Fibroblast of pulmonary artery (primary cell): Measurements from ENCODE around the gene AGAP3.
A peak's percentile ranks its signal among the peaks of the same experiment; 100 is the strongest.

Experiments used
- DNase-seq: peaks from one replicate; pipeline ENCODE4 v3.0.0-alpha.2; 2010; ENCODE audit warnings: low read depth
- H3K4me3 ChIP-seq: replicated peaks from 2 replicates; pipeline ENCODE4 v1.5.1; 2011; ENCODE audit warnings: low read depth, mild to moderate bottlenecking, control low read depth, low read length, moderate library complexity
- TF ChIP-seq, protein P1 (sequence below): IDR thresholded peaks from 2 replicates; pipeline ENCODE4 v1.5.1; 2011; ENCODE audit warnings: mild to moderate bottlenecking, control low read depth, low read length, inconsistent platforms; ENCODE audit errors: missing control alignments

The AGAP3 gene

DNA sequence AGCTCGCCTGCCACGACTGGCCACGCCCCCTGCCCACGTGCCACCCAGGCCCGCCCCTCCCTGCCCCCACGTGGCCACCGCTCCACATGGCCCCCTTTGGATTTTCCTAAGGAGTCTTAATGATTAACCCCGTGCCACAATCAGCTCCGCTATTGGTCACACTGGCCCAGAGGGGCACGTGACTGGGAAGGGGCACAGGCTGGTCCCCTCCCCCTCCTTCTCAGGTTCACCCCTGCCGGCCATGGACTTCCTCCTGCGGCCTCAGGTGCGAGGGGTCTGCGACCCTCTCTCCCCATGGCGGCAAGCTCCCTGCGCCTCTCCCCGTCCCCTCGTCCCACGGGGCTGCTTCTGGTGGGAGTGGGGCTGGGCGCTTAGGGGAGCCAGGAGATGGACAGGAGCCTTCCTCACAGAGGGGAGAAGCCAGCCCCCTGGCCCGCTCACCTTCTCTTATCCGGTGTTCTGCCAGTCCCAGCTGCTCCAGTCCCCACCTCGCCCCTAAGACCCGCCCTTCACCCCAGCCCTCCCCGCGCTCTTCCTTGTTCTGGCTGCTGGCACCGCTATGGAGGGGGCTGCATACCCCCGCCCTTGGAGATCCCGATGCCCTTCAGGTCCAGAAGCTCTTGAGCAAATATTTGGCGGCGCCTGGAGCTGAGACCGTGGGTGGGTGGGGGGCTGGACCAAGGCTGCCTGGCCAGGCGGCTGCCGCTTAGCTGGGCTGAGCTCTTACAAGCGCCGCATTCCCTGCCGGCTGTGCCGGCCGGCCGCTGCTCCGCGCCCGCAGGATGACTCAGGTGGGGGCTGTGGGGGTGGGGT lies 23.7 kb upstream of the AGAP3 start:
- TF ChIP-seq, protein P1, sequence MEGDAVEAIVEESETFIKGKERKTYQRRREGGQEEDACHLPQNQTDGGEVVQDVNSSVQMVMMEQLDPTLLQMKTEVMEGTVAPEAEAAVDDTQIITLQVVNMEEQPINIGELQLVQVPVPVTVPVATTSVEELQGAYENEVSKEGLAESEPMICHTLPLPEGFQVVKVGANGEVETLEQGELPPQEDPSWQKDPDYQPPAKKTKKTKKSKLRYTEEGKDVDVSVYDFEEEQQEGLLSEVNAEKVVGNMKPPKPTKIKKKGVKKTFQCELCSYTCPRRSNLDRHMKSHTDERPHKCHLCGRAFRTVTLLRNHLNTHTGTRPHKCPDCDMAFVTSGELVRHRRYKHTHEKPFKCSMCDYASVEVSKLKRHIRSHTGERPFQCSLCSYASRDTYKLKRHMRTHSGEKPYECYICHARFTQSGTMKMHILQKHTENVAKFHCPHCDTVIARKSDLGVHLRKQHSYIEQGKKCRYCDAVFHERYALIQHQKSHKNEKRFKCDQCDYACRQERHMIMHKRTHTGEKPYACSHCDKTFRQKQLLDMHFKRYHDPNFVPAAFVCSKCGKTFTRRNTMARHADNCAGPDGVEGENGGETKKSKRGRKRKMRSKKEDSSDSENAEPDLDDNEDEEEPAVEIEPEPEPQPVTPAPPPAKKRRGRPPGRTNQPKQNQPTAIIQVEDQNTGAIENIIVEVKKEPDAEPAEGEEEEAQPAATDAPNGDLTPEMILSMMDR = no peak
- H3K4me3 ChIP-seq = peak overlapping the region; percentile 31
- DNase-seq = peak; percentile 52

DNA sequence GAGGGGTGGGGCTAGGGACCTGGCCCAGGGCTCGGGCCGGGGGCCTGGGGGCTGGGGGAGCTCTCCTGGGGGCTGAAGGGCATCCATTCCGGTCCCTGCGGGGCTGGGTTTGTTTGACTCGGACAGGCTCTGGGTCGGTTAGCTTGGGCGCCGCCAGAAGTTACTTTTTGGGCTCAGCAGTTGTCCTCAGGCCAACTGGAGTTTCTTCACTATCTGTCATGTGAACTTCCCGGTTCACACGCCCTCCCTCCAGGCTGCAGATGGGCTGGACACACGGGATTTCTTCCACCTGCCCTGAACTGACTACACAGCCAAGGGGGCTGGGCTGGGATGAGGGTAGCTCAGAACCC lies 23.1 kb upstream of the AGAP3 start:
- DNase-seq = peak; percentile 60
- TF ChIP-seq, protein P1 = no peak
- H3K4me3 ChIP-seq = no peak overlapping the region

DNA sequence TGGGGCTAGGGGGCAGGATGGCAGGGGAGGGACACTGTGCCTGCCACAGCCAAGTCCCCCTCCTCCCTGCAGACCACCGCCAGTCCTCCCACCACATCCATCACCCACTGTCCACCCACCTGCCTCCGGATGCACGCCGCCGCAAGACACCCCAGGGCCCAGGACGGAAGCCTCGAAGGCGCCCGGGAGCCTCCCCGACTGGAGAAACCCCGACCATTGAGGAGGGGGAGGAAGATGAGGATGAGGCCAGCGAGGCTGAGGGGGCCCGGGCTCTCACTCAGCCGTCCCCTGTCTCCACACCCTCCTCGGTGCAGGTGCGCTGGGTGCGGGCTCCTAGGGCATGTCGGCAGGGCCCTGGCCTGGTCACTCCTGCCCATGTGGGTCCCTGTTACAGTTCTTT lies 21.8 kb upstream of the AGAP3 start:
- TF ChIP-seq, protein P1 = no peak
- no peak overlapping the region for H3K4me3 ChIP-seq
- no peak for DNase-seq

DNA sequence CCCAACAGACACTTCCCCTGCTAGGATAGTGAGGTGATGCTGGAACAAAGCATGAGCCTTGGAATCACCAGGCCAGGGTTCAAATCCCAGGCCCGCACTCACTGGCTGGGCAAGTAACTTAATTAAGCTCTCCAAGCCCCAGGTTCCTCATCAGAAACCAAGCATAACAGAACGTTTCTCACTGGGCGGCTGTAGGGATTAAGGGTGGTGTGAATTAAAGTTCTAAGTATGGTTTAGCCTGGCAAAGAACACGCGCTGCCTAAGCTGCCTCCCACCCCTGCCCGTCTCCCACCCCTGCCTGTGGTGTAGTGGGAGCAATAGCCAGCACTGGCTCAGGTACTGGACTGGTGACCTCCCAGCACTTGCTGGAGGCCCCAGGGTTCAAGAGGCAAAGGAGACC lies 21.3 kb upstream of the AGAP3 start:
- no peak for DNase-seq
- no peak overlapping the region for H3K4me3 ChIP-seq
- TF ChIP-seq, protein P1 = no peak

DNA sequence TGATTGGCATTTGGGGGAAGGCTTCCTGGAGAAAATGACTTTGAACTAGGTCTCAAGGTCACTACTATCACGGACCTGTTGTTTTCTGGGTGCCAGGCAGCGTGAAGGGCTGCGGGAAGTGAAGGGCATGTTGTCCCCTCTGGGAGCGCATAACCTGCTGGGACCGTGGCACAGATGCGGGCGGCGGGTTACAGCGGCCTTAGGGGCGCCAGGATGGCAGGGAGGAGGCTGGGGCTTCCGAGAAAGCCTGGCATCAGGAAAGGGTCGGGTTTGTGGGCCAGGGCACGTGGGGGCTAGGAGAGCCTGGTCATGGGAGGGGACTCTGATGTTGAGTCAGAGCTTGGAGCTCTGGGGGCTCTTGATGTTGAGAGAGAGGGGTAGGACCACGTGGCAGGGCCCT lies 20.8 kb upstream of the AGAP3 start:
- TF ChIP-seq, protein P1 = no peak
- H3K4me3 ChIP-seq = no peak overlapping the region
- DNase-seq = no peak

DNA sequence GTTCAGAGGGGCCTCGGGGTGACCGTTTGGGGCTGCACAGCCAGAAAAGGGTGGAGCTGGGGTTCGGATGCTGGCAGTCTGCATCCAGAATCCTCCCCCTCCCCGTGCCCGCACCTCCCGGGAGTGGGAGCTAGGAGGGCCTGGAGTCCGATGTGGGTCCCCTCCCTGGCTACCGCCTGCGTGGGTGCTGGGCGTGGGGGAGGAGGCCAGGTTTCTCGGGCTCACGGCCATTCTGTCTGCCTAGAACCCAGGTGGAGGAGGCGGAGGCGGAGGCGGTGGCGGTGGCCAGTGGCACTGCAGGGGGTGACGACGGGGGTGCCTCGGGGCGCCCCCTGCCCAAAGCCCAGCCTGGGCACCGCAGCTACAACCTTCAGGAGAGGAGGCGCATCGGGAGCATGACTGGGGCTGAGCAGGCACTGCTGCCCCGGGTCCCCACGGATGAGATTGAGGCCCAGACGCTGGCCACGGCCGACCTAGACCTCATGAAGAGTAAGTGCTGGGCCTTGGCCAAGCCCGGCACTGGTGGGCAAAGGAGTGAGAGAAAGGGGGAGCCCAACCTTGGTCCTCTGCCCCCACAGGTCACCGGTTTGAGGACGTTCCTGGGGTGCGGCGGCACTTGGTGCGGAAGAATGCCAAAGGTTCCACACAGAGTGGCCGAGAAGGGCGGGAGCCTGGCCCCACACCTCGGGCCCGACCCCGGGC lies 19.9 kb upstream of the AGAP3 start:
- H3K4me3 ChIP-seq = no peak overlapping the region
- TF ChIP-seq, protein P1 = no peak
- no peak for DNase-seq
